ENCODE results near the gene STAB1. TPM values are rescaled to one million over a fixed set of nuclear protein-coding genes. Genes with fewer than 3 reads are reported as not detected.
A peak's percentile ranks its signal among the peaks of the same experiment; 100 is the strongest.

The STAB1 gene
- total and polyA plus RNA-seq, 2 experiments from 2014 or later, result 0.90 to 1.9 TPM

DNA sequence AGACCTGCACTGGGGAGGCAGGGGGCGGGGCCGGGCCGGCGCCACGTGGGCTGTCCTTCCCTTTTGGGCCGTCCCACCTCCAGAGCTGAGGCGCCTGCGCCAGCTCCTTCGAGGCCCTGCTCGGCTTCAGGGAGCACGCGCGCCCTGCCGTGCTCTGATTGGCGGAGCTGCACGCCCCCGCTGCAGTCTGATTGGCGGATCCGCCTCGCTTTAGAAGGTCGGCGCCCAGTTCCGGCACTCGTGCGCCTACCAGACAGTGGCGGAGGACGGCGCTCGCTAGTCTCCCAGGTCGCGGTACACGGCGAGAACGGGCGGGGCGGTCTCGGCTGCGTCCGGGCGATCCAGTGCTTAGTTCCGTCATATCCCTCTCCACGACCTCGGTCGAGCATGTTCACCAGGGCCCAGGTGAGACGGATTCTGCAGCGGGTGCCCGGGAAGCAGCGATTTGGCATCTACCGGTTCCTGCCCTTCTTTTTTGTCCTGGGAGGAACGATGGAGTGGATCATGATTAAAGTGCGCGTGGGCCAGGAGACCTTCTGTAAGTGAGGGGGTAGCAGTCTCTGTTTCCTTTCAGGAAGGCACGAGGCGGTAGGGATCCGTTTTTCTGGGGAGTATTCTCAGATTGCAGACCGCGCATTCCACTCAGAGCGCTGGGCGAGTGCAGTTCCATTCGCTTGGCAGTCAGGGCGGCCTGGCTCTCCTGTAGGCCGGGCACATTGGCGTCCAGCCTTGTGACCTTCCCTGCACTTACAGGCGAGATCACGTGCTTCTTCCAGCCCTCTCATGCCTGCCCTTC, 41.4 kb downstream of the STAB1 start, which contains the start of gene UQCC5:
Gene UQCC5, plus strand, starts transcription at position 237 of the 796 bp plus-strand sequence. Its CDS starts 151 bp downstream, at position 388.
- Mint-ChIP-seq H3K4me3 (peak within 1 kb of the TSS; percentile 99), H3K4me1 (peaks cover 40% of the 10 kb centered on the region), H3K27me3 (ENCODE audit: insufficient read depth, low read depth, poor library complexity) (peaks cover 23% of the 10 kb centered on the region), H3K27ac (peak within 1 kb of the TSS; percentile 99), H3K36me3 (ENCODE audit: low read depth) (peaks cover 24% of the 10 kb centered on the region), H3K9me3 (no peaks in the 10 kb centered on the region)
- Histone ChIP-seq H2AFZ (peak within 1 kb of the TSS; percentile 93; the same call in 1 of the 2 replicates), H3K4me1 (ENCODE audit: insufficient read depth) (peaks cover 42% of the 10 kb centered on the region), H3K4me3 (peak within 1 kb of the TSS; percentile 97), H3K36me3 (ENCODE audit: insufficient read depth) (peaks cover 4% of the 10 kb centered on the region; the same call in 1 of the 2 replicates), H3K27ac (ENCODE audit: low read depth) (peak within 1 kb of the TSS; percentile 91), H3F3A (replicated peaks; ENCODE audit: low read depth) (peaks cover 18% of the 10 kb centered on the region), H3K9me2 (ENCODE audit: insufficient read depth) (no peaks in the 10 kb centered on the region), H3K79me2 (replicated peaks; ENCODE audit: insufficient read depth) (peaks cover 52% of the 10 kb centered on the region), H3K4me2 (peak within 1 kb of the TSS; percentile 94), H4K20me1 (replicated peaks; ENCODE audit: insufficient read depth) (peaks cover 46% of the 10 kb centered on the region), H3K27me3 (ENCODE audit: insufficient read depth) (no peaks in the 10 kb centered on the region)
- peak; percentile 82 for ATAC-seq
- TF ChIP-seq EZH2phosphoT487 (IDR thresholded peaks at IDR 0.05; ENCODE audit: unreplicated experiment) (no peak), CREB1 (CRISPR knock-in tag; IDR thresholded peaks at IDR 0.05; ENCODE audit: low read depth) (peak; percentile 23; the same call in 1 of the 2 replicates), ZNF331 (CRISPR knock-in tag; IDR thresholded peaks at IDR 0.05; ENCODE audit: low read depth) (no peak), CTCF (conservative IDR thresholded peaks at IDR 0.05; ENCODE audit: low read depth in 2 of 2) (no peak), POLR2AphosphoS5 (IDR thresholded peaks at IDR 0.05; ENCODE audit: low read depth) (peak; percentile 100), NANOG (IDR thresholded peaks at IDR 0.05; ENCODE audit: borderline replicate concordance) (no peak)
- TF ChIP-seq, protein P1, sequence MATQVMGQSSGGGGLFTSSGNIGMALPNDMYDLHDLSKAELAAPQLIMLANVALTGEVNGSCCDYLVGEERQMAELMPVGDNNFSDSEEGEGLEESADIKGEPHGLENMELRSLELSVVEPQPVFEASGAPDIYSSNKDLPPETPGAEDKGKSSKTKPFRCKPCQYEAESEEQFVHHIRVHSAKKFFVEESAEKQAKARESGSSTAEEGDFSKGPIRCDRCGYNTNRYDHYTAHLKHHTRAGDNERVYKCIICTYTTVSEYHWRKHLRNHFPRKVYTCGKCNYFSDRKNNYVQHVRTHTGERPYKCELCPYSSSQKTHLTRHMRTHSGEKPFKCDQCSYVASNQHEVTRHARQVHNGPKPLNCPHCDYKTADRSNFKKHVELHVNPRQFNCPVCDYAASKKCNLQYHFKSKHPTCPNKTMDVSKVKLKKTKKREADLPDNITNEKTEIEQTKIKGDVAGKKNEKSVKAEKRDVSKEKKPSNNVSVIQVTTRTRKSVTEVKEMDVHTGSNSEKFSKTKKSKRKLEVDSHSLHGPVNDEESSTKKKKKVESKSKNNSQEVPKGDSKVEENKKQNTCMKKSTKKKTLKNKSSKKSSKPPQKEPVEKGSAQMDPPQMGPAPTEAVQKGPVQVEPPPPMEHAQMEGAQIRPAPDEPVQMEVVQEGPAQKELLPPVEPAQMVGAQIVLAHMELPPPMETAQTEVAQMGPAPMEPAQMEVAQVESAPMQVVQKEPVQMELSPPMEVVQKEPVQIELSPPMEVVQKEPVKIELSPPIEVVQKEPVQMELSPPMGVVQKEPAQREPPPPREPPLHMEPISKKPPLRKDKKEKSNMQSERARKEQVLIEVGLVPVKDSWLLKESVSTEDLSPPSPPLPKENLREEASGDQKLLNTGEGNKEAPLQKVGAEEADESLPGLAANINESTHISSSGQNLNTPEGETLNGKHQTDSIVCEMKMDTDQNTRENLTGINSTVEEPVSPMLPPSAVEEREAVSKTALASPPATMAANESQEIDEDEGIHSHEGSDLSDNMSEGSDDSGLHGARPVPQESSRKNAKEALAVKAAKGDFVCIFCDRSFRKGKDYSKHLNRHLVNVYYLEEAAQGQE (IDR thresholded peaks at IDR 0.05; ENCODE audit: unreplicated experiment), result no peak
- peak; percentile 99 for DNase-seq (ENCODE audit: low spot score)

DNA sequence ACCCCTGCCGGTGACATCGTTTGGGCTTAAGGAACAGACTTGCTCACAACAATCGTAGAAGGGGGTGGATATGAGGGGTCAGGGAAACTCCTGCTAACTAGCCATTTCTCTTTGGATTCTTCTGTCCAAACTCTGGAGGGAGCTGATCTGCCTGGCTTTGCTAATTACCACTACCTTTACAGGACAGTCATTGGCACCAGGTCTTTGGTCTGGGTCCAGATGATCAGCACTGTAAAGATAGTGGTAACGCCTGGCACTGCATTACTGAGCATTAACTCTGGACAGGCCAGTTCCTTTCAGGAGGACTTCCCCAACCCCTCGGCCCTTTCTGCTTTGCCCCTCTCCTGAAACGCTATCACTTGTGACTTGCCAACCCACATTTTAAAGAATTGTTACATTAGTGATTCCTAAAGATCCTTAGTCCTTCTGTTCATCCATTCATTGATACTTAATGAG, 42.1 kb downstream of the STAB1 start:
- ATAC-seq, result no peak
- Histone ChIP-seq H3K27me3 (ENCODE audit: insufficient read depth) (no peaks in the 10 kb centered on the region), H3K4me1 (ENCODE audit: insufficient read depth) (peaks cover 36% of the 10 kb centered on the region), H3K27ac (ENCODE audit: low read depth) (peak overlapping the region; percentile 91; the same call in 1 of the 2 replicates), H3K4me2 (peak overlapping the region; percentile 94), H3K9me2 (ENCODE audit: insufficient read depth) (no peaks in the 10 kb centered on the region), H3K4me3 (peak overlapping the region; percentile 97), H2AFZ (no peak overlapping the region), H3K36me3 (ENCODE audit: insufficient read depth) (peaks cover 4% of the 10 kb centered on the region; the same call in 1 of the 2 replicates), H3K79me2 (replicated peaks; ENCODE audit: insufficient read depth) (peaks cover 46% of the 10 kb centered on the region), H3F3A (replicated peaks; ENCODE audit: low read depth) (peaks cover 18% of the 10 kb centered on the region), H4K20me1 (replicated peaks; ENCODE audit: insufficient read depth) (peaks cover 46% of the 10 kb centered on the region)
- DNase-seq (ENCODE audit: low spot score), result no peak
- Mint-ChIP-seq H3K4me3 (peak overlapping the region; percentile 99), H3K4me1 (peaks cover 38% of the 10 kb centered on the region), H3K9me3 (no peaks in the 10 kb centered on the region), H3K27ac (peak overlapping the region; percentile 99), H3K36me3 (ENCODE audit: low read depth) (peaks cover 28% of the 10 kb centered on the region), H3K27me3 (ENCODE audit: insufficient read depth, low read depth, poor library complexity) (peaks cover 23% of the 10 kb centered on the region)
- TF ChIP-seq, protein P2, sequence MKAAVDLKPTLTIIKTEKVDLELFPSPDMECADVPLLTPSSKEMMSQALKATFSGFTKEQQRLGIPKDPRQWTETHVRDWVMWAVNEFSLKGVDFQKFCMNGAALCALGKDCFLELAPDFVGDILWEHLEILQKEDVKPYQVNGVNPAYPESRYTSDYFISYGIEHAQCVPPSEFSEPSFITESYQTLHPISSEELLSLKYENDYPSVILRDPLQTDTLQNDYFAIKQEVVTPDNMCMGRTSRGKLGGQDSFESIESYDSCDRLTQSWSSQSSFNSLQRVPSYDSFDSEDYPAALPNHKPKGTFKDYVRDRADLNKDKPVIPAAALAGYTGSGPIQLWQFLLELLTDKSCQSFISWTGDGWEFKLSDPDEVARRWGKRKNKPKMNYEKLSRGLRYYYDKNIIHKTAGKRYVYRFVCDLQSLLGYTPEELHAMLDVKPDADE (IDR thresholded peaks at IDR 0.05), result no peak
